ENCODE measurements around the gene RAD21L1. TPM values are rescaled to one million over a fixed set of nuclear protein-coding genes. Genes with fewer than 3 reads are reported as not detected.

RAD21L1 gene
- polyA plus RNA-seq, 3 donors, result not detected

- no peak for DNase-seq (ENCODE audit: extremely low read depth in 1 of 11, low read depth in 9 of 11, low spot score in 4 of 11)
These were observed 60.6 kb downstream of the RAD21L1 start for GRCh38 chr20:1286267-1287024.

GRCh38 chr20:1287306-1287705 lies 61.5 kb downstream of the RAD21L1 start:
- no peak for DNase-seq (ENCODE audit: extremely low read depth in 1 of 11, low read depth in 9 of 11, low spot score in 4 of 11)

GRCh38 chr20:1287787-1288569 lies 62.1 kb downstream of the RAD21L1 start:
- no peak for DNase-seq (ENCODE audit: extremely low read depth in 1 of 11, low read depth in 9 of 11, low spot score in 4 of 11)

GRCh38 chr20:1291191-1291741 lies 65.4 kb downstream of the RAD21L1 start:
- DNase-seq (ENCODE audit: extremely low read depth in 1 of 11, low read depth in 9 of 11, low spot score in 4 of 11), result no peak

- no peak for DNase-seq (ENCODE audit: extremely low read depth in 1 of 11, low read depth in 9 of 11, low spot score in 4 of 11)
These were observed 66.8 kb downstream of the RAD21L1 start for GRCh38 chr20:1292620-1293019.

GRCh38 chr20:1293641-1294379 lies 68.0 kb downstream of the RAD21L1 start:
- DNase-seq (ENCODE audit: extremely low read depth in 1 of 11, low read depth in 9 of 11, low spot score in 4 of 11), result no peak

- no peak for DNase-seq (ENCODE audit: extremely low read depth in 1 of 11, low read depth in 9 of 11, low spot score in 4 of 11)
These were observed 68.7 kb downstream of the RAD21L1 start for GRCh38 chr20:1294497-1294896.

- DNase-seq (ENCODE audit: extremely low read depth in 1 of 11, low read depth in 9 of 11, low spot score in 4 of 11), result no peak
These were observed 69.6 kb downstream of the RAD21L1 start for GRCh38 chr20:1295276-1295930.

- no peak for DNase-seq (ENCODE audit: extremely low read depth in 1 of 11, low read depth in 9 of 11, low spot score in 4 of 11)
These were observed 70.3 kb downstream of the RAD21L1 start for GRCh38 chr20:1296117-1296610.

- no peak for DNase-seq (ENCODE audit: extremely low read depth in 1 of 11, low read depth in 9 of 11, low spot score in 4 of 11)
These were observed 71.1 kb downstream of the RAD21L1 start for GRCh38 chr20:1296922-1297321.

GRCh38 chr20:1297486-1297885 lies 71.6 kb downstream of the RAD21L1 start:
- DNase-seq (ENCODE audit: extremely low read depth in 1 of 11, low read depth in 9 of 11, low spot score in 4 of 11), result no peak

GRCh38 chr20:1298166-1298565 lies 72.3 kb downstream of the RAD21L1 start:
- no peak for DNase-seq (ENCODE audit: extremely low read depth in 1 of 11, low read depth in 9 of 11, low spot score in 4 of 11)

- no peak for DNase-seq (ENCODE audit: extremely low read depth in 1 of 11, low read depth in 9 of 11, low spot score in 4 of 11)
These were observed 73.2 kb downstream of the RAD21L1 start for GRCh38 chr20:1298888-1299511.

- no peak for DNase-seq (ENCODE audit: extremely low read depth in 1 of 11, low read depth in 9 of 11, low spot score in 4 of 11)
These were observed 73.7 kb downstream of the RAD21L1 start for GRCh38 chr20:1299522-1299921.

- DNase-seq (ENCODE audit: extremely low read depth in 1 of 11, low read depth in 9 of 11, low spot score in 4 of 11), result no peak
These were observed 74.4 kb downstream of the RAD21L1 start for GRCh38 chr20:1300083-1300840.

GRCh38 chr20:1301031-1301529 lies 75.2 kb downstream of the RAD21L1 start:
- no peak for DNase-seq (ENCODE audit: extremely low read depth in 1 of 11, low read depth in 9 of 11, low spot score in 4 of 11)

- no peak for DNase-seq (ENCODE audit: extremely low read depth in 1 of 11, low read depth in 9 of 11, low spot score in 4 of 11)
These were observed 77.1 kb downstream of the RAD21L1 start for GRCh38 chr20:1302685-1303541.

Measured in renal cortex interstitium (tissue), 11 donors.